A673 (cell line): Measurements from ENCODE around the gene RTN4.

Experiments used
- EZH2 ChIP-seq: fragments of 200-600 bp; sonication (generic); IDR thresholded peaks from 2 replicates; pipeline ENCODE4 v1.6.1; 2017; ENCODE audit warnings: borderline replicate concordance, low read depth, mild to moderate bottlenecking, mixed read lengths, antibody characterized with exemption, low read length; ENCODE audit not compliant: poor library complexity, severe bottlenecking
- TF ChIP-seq, protein P1 (sequence below): fragments of 300-800, 200-600 bp; sonication (generic); conservative IDR thresholded peaks from 2 replicates; pipeline ENCODE4 v1.5.1; 2017; ENCODE audit warnings: low read depth, mild to moderate bottlenecking, antibody characterized with exemption, low read length, moderate library complexity, mixed read lengths

DNA sequence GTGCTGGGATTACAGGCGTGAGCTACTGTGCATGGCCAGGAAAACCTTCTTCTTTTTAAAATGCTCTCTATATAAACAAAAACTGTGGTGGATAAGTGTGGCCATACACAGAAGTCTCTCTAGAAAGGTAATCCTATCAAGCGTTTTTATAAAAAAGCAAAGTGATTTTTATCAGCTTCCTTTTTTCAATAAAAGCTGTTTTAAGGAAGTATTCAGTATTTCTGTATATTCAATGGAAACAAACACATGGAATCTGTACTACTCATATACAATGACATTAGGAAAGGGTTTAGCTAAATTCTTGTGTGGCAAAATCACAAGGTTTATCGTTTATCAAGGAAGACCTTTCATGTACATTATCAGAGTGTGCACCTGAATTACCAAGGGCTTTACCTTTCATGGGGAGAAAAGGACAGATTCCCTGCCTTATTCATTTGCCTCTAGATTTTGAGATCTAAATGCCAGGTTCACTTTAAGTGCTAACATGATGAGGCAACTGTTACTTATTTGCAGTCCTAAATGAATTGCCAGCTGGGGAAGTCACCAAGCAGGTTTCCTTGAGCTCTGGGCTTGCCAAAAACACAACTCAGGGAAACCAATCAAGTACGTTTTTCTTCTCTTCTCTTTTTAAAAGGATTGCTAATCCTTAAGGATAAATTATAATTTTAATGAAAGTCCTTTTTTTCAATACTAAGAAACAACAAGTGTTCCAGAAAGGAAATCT lies 70.8 kb downstream of the RTN4 start:
- TF ChIP-seq, protein P1, sequence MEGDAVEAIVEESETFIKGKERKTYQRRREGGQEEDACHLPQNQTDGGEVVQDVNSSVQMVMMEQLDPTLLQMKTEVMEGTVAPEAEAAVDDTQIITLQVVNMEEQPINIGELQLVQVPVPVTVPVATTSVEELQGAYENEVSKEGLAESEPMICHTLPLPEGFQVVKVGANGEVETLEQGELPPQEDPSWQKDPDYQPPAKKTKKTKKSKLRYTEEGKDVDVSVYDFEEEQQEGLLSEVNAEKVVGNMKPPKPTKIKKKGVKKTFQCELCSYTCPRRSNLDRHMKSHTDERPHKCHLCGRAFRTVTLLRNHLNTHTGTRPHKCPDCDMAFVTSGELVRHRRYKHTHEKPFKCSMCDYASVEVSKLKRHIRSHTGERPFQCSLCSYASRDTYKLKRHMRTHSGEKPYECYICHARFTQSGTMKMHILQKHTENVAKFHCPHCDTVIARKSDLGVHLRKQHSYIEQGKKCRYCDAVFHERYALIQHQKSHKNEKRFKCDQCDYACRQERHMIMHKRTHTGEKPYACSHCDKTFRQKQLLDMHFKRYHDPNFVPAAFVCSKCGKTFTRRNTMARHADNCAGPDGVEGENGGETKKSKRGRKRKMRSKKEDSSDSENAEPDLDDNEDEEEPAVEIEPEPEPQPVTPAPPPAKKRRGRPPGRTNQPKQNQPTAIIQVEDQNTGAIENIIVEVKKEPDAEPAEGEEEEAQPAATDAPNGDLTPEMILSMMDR: no peak
- TF ChIP-seq EZH2: no peak
